ENCODE measurements around the gene SPINK8.
"Not testable (repeated sequence)": the region's sequence is repeated elsewhere in the genome, so short reads cannot be mapped to it uniquely, and the experiment has no call there.

Gene SPINK8

GRCh38 chr3:48275287-48276027, 58.0 kb downstream of the SPINK8 start:
- DNase-seq, result no peak

- DNase-seq, result no peak
Observed at GRCh38 chr3:48274452-48274851, 59.0 kb downstream of the SPINK8 start.

DNA sequence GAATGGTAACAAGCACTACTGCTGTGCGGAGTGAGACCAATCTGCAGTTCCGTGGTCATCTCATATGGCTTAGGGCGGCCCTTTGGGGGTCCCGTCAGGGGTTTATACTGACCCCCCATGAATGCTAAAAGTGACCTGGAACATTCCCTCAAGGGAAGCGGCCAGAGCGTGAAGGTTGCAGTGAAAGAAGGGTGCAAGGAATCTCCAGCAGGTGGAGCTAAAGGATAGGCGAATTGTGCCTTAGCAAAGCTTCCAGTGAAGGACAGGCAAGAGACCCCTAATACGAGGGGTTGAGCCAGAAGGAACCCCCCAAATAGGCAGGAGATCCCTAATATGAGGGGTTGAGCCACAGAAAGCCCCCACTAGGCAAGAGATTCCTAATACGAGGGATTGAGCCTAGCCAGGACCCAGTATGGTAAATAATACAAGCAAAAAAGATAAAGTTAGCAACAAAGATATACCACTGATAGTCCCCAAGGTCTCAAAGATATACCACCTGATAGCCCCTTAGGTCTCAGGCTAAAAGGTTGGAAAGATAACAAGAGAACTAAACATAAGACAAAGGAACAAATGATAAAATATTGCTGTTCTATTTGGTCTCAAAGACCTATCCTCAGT, 59.8 kb downstream of the SPINK8 start:
- DNase-seq, result peak; percentile 10

DNA sequence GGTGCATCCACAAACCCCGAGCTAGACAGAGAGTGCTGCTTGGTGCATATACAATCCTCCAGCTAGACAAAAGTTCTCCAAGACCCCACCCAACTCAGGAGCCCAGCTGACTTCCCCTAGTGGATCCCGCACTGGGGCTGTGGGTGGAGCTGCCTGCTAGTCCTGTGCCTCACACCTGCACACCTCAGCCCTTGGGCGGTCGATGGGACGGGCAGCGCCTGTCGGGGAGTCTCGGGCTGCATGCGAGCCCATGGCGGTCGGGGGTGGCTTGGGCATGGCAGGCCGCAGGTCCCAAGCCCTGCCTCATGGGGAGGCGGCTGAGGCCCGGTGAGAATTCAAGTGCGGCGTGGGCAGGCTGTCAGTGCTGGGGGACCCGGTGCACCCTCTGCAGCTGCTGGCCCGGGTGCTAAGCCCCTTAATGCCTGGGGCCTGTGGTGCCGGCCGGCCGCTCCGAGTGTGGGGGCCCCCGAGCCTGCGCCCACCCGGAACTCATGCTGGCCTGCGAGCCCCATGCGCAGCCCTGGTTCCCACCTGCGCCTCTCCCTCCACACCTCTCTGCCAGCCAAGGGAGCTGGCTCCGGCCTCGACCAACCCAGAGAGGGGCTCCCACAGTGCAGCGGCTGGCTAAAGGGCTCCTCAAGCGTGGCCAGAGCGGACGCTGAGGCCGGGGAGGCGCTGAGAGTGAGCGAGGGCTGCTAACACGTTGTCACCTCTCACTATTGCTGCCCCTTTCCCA, 61.5 kb downstream of the SPINK8 start:
- no peak for DNase-seq

DNA sequence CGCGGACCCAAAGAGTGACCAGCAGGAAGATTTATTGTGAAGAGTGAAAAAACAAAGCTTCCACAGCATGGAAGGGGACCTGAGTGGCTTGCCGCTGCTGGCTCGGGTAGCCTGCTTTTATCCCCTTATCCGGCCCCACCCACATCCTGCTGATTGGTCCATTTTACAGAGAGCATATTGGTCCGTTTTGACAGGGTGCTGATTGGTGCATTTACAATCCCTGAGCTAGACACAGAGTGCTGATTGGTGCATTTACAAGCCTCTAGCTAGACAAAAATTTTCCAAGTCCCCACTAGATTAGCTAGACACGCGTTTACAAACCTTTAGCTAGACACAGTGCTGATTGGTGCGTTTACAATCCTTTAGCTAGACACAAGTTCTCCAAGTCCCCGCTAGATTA, 62.2 kb downstream of the SPINK8 start:
- DNase-seq, result not testable (repeated sequence)

- DNase-seq, result no peak
Observed at GRCh38 chr3:48270306-48270705, 63.2 kb downstream of the SPINK8 start.

GRCh38 chr3:48269592-48269991, 63.9 kb downstream of the SPINK8 start:
- no peak for DNase-seq

DNA sequence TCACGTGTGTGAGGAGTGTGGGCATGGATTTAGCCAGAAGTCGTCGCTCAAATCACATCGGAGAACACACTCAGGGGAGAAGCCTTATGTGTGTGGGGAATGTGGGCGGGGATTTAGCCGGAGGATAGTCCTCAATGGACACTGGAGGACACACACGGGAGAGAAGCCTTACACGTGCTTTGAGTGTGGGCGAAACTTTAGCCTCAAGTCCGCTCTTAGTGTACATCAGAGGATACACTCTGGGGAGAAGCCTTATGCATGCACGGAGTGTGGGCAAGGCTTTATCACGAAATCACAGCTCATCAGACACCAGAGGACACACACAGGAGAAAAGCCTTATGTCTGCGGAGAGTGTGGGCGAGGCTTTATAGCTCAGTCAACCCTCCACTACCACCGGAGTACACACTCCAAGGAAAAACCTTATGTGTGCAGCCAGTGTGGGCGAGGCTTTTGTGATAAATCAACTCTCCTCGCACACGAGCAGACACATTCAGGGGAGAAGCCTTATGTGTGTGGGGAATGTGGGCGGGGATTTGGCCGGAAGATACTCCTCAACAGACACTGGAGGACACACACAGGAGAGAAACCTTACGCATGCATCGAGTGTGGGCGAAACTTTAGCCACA, 64.4 kb downstream of the SPINK8 start:
- DNase-seq, result no peak

DNA sequence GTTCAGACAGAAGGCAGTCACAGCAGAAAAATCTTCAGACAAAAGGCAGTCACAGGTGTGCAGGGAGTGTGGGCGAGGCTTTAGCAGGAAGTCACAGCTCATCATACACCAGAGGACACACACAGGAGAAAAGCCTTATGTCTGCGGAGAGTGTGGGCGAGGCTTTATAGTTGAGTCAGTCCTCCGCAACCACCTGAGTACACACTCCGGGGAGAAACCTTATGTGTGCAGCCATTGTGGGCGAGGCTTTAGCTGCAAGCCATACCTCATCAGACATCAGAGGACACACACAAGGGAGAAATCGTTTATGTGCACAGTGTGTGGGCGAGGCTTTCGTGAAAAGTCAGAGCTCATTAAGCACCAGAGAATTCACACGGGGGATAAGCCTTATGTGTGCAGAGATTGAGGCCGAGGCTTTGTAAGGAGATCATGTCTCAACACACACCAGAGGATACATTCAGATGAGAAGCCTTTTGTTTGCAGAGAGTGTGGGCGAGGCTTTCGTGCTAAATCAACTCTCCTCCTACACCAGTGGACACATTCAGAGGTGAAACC, 65.0 kb downstream of the SPINK8 start:
- no peak for DNase-seq

- DNase-seq, result no peak
Observed at GRCh38 chr3:48267782-48268181, 65.7 kb downstream of the SPINK8 start.

- DNase-seq, result no peak
Observed at GRCh38 chr3:48258530-48258929, 74.9 kb downstream of the SPINK8 start.
